ENCODE results near the gene ZBTB20. TPM values are rescaled to one million over a fixed set of nuclear protein-coding genes. Genes with fewer than 3 reads are reported as not detected.

The ZBTB20 gene
- total RNA-seq, 1 donor from 2014 or later: 27.5 TPM

GRCh38 chr3:114308830-114309229 lies 838.3 kb downstream of the ZBTB20 start:
- H3K27me3 Mint-ChIP-seq (ENCODE audit: unreplicated experiment): no peaks in the 10 kb centered on the region
- no peak overlapping the region for H3K4me3 Mint-ChIP-seq (ENCODE audit: unreplicated experiment)
- no peak overlapping the region for H3K27ac Mint-ChIP-seq (ENCODE audit: unreplicated experiment)
- H3K9me3 Mint-ChIP-seq (ENCODE audit: unreplicated experiment): peaks cover 10% of the 10 kb centered on the region
- no peak for DNase-seq
- H3K36me3 Mint-ChIP-seq (ENCODE audit: unreplicated experiment): peaks cover 6% of the 10 kb centered on the region
- H3K4me1 Mint-ChIP-seq (ENCODE audit: low read depth, unreplicated experiment): peaks cover 7% of the 10 kb centered on the region
- no peak for TF ChIP-seq CTCF (IDR thresholded peaks at IDR 0.05; ENCODE audit: partially characterized antibody, unreplicated experiment)

- no peaks in the 10 kb centered on the region for H3K27me3 Mint-ChIP-seq (ENCODE audit: unreplicated experiment)
- H3K9me3 Mint-ChIP-seq (ENCODE audit: unreplicated experiment): peaks cover 10% of the 10 kb centered on the region
- TF ChIP-seq CTCF (IDR thresholded peaks at IDR 0.05; ENCODE audit: partially characterized antibody, unreplicated experiment): no peak
- H3K4me1 Mint-ChIP-seq (ENCODE audit: low read depth, unreplicated experiment): peaks cover 7% of the 10 kb centered on the region
- no peak overlapping the region for H3K4me3 Mint-ChIP-seq (ENCODE audit: unreplicated experiment)
- H3K36me3 Mint-ChIP-seq (ENCODE audit: unreplicated experiment): peaks cover 6% of the 10 kb centered on the region
- DNase-seq: no peak
- H3K27ac Mint-ChIP-seq (ENCODE audit: unreplicated experiment): no peak overlapping the region
Measured at GRCh38 chr3:114308377-114308776, 838.7 kb downstream of the ZBTB20 start.

- Mint-ChIP-seq H3K4me1 (ENCODE audit: low read depth, unreplicated experiment) (peaks cover 7% of the 10 kb centered on the region), H3K27me3 (ENCODE audit: unreplicated experiment) (no peaks in the 10 kb centered on the region), H3K9me3 (ENCODE audit: unreplicated experiment) (peaks cover 10% of the 10 kb centered on the region), H3K36me3 (ENCODE audit: unreplicated experiment) (peaks cover 6% of the 10 kb centered on the region), H3K27ac (ENCODE audit: unreplicated experiment) (no peak overlapping the region), H3K4me3 (ENCODE audit: unreplicated experiment) (no peak overlapping the region)
- no peak for TF ChIP-seq CTCF (IDR thresholded peaks at IDR 0.05; ENCODE audit: partially characterized antibody, unreplicated experiment)
- DNase-seq: no peak
Measured at GRCh38 chr3:114307832-114308231, 839.3 kb downstream of the ZBTB20 start.

GRCh38 chr3:114307222-114307830 lies 839.8 kb downstream of the ZBTB20 start:
- TF ChIP-seq CTCF (IDR thresholded peaks at IDR 0.05; ENCODE audit: partially characterized antibody, unreplicated experiment): no peak
- Mint-ChIP-seq H3K36me3 (ENCODE audit: unreplicated experiment) (peaks cover 6% of the 10 kb centered on the region), H3K4me1 (ENCODE audit: low read depth, unreplicated experiment) (peaks cover 7% of the 10 kb centered on the region), H3K27me3 (ENCODE audit: unreplicated experiment) (no peaks in the 10 kb centered on the region), H3K4me3 (ENCODE audit: unreplicated experiment) (no peak overlapping the region), H3K9me3 (ENCODE audit: unreplicated experiment) (peaks cover 10% of the 10 kb centered on the region), H3K27ac (ENCODE audit: unreplicated experiment) (no peak overlapping the region)
- no peak for DNase-seq

GRCh38 chr3:114299941-114300624 lies 847.0 kb downstream of the ZBTB20 start:
- no peaks in the 10 kb centered on the region for H3K36me3 Mint-ChIP-seq (ENCODE audit: unreplicated experiment)
- H3K27me3 Mint-ChIP-seq (ENCODE audit: unreplicated experiment): peaks cover 3% of the 10 kb centered on the region
- H3K27ac Mint-ChIP-seq (ENCODE audit: unreplicated experiment): no peak overlapping the region
- H3K9me3 Mint-ChIP-seq (ENCODE audit: unreplicated experiment): peaks cover 5% of the 10 kb centered on the region
- no peak overlapping the region for H3K4me3 Mint-ChIP-seq (ENCODE audit: unreplicated experiment)
- peaks cover 24% of the 10 kb centered on the region for H3K4me1 Mint-ChIP-seq (ENCODE audit: low read depth, unreplicated experiment)
- DNase-seq: no peak
- no peak for TF ChIP-seq CTCF (IDR thresholded peaks at IDR 0.05; ENCODE audit: partially characterized antibody, unreplicated experiment)
